ENCODE data around the gene NKX1-2. TPM values are rescaled to one million over a fixed set of nuclear protein-coding genes. Genes with fewer than 3 reads are reported as not detected.

NKX1-2 gene
- total RNA-seq, 6 experiments from 2014 or later: not detected

- H3K27ac ChIP-seq: no peak overlapping the region
- H3K4me3 ChIP-seq: no peak overlapping the region
- peaks cover 0 to 11% (median 0%) of the 10 kb centered on the region in 4 donors for H3K4me1 ChIP-seq
- WGBS (ENCODE audit: insufficient coverage, low coverage, low lambda C conversion rate, missing lambda C conversion rate): 19% methylated on average over 8 of the region's 8 CpGs
- no peaks in the 10 kb centered on the region for H3K9me3 ChIP-seq
- H3K27me3 ChIP-seq: peaks cover 0 to 22% of the 10 kb centered on the region in 2 donors
- H3K36me3 ChIP-seq: no peaks in the 10 kb centered on the region
- no peak for DNase-seq
- no peak for TF ChIP-seq CTCF (IDR thresholded peaks at IDR 0.05)
- no peak for TF ChIP-seq POLR2A (IDR thresholded peaks at IDR 0.05)
- no peak for ATAC-seq
- intact Hi-C loops (cut with DNase I): no loop called here
Observed at GRCh38 chr10:124453960-124454610, 4.2 kb upstream of the NKX1-2 start.

DNA sequence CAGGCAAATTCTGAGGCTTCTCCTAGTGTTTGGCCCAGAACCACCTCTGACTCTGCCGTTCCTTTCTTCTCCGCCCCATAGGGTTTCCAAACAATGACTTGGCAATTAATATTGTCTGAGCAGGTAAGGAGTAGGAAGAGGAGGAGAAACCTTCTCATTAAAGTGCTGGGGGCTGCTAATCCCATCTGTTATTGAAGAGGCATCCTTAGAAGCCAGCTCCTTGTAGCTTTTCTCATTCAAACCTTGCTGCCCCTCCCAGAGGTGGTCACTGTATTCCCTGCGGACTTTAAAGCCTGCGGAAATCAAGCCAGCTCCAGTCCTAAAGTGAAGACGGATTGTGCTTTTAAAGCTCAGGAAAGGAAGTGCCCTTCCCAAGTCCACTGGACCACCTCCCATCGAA, 1.4 kb upstream of the NKX1-2 start:
- peaks cover 0 to 44% of the 10 kb centered on the region in 2 donors for H3K27me3 ChIP-seq

DNA sequence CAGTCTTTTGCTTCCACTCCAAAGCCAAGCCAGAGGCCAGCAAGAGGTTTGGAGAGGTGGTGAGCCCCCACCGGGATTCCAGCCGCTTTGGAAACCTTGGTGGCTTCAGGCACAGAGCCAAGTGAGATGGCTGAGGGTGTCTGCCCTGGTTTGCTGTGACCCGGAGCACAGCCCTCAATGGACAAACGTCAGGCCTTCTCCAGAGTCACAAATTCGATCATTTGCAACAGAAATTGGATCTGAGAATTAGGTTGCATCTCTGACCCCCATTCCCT, 885 bp upstream of the NKX1-2 start:
- Histone ChIP-seq H3K4me1 (peaks cover 0 to 25% (median 0%) of the 10 kb centered on the region in 4 donors), H3K4me3 (no peak overlapping the region), H3K9me3 (no peaks in the 10 kb centered on the region), H3K36me3 (no peaks in the 10 kb centered on the region), H3K27me3 (peaks cover 0 to 44% of the 10 kb centered on the region in 2 donors), H3K27ac (no peak overlapping the region)
- ATAC-seq (no peak), DNase-seq (no peak)
- no peak for TF ChIP-seq CTCF (IDR thresholded peaks at IDR 0.05)
- TF ChIP-seq POLR2A (IDR thresholded peaks at IDR 0.05): no peak
- WGBS (ENCODE audit: insufficient coverage, low coverage, low lambda C conversion rate, missing lambda C conversion rate): 12% methylated on average over 3 of the region's 5 CpGs
- intact Hi-C loops (cut with DNase I): no loop called here

More for the DNA sequence above, 1.4 kb upstream of the NKX1-2 start:
- Histone ChIP-seq H3K9me3 (no peaks in the 10 kb centered on the region), H3K4me3 (no peak overlapping the region), H3K27ac (no peak overlapping the region), H3K36me3 (no peaks in the 10 kb centered on the region), H3K4me1 (peaks cover 0 to 25% (median 0%) of the 10 kb centered on the region in 4 donors)
- 38% methylated on average over 6 of the region's 6 CpGs for WGBS (ENCODE audit: insufficient coverage, low coverage, low lambda C conversion rate, missing lambda C conversion rate)
- intact Hi-C loops (cut with DNase I): no loop called here
- TF ChIP-seq CTCF (IDR thresholded peaks at IDR 0.05) (no peak), POLR2A (IDR thresholded peaks at IDR 0.05) (no peak)
- ATAC-seq (no peak), DNase-seq (no peak)

- Histone ChIP-seq H3K4me3 (no peak overlapping the region), H3K36me3 (no peaks in the 10 kb centered on the region), H3K27ac (no peak overlapping the region), H3K9me3 (no peaks in the 10 kb centered on the region), H3K4me1 (peaks cover 0 to 25% (median 0%) of the 10 kb centered on the region in 4 donors), H3K27me3 (peaks cover 0 to 44% of the 10 kb centered on the region in 2 donors)
- no peak for TF ChIP-seq CTCF (IDR thresholded peaks at IDR 0.05)
- no peak for TF ChIP-seq POLR2A (IDR thresholded peaks at IDR 0.05)
- WGBS (ENCODE audit: insufficient coverage, low coverage, low lambda C conversion rate, missing lambda C conversion rate): 5% methylated on average over 8 of the region's 59 CpGs
- ATAC-seq (peak in 3 of 4 donors; percentile 8 to 50 (median 13)), DNase-seq (no peak)
- intact Hi-C loops (cut with DNase I): no loop called here
Observed at GRCh38 chr10:124449170-124450011, 444 bp downstream of the NKX1-2 start.

Measured in right lobe of liver (tissue), 6 donors.